ENCODE results near the gene TEKT5. TPM values are rescaled to one million over a fixed set of nuclear protein-coding genes. Genes with fewer than 3 reads are reported as not detected.

The TEKT5 gene
- total and polyA plus RNA-seq, 4 donors, result 0.13 to 0.92 TPM; not detected in 2

DNA sequence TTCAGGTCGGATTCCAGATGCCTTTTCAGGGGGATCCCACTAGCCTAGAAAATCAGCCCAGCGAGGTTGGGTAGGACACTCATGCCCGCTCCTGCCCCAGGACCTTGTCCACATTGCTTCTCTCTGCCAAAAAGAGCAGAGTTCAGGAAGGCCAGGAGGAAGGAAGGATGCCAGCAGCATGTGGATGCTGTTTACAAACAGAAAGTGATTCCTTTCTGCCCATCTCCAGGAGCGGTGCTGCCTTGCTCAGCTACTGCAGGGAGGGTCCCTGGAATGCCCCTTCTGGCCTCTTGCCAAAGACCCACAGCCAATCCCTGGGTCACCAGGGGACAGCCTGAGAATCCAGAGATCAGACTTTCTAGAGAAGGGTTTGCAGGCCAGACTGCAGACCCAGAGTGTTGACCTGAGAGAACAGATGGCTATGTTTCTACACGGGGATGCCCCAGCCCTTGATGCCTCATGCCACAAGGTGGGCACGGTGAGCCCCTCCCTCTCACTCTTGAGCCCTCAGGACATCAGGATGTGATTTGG, 82.0 kb downstream of the TEKT5 start:
- 51% methylated on average over 6 of the region's 6 CpGs for WGBS

DNA sequence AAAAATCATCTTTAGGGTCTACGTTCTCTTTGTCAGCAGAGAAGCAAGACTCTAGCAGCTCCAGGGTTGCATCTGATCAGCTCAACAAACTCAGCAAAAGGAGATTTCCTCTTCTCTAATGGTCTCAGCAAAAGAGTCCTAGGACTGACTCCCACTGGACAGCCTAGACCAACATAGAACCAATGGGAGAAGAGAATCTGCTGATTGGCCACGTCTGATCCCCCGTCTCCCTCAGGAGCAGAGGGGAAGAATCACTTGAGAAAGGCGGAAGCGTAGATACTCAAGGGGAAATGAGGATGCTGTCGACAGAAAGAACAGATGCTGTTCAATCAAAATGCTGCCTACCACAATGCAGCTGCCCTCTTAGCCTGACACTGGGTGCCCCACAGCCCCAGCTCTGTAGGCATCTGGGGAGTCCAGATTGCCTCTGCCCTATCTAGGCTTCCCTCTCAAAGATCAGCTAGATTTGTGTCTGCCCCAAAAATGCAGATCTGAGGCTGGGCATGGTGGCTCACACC, 82.8 kb downstream of the TEKT5 start:
- Histone ChIP-seq H3K27me3 (ENCODE audit: control insufficient read depth in 4 of 4, insufficient read depth in 4 of 4, low read length in 3 of 4) (no peaks in the 10 kb centered on the region), H3K4me1 (ENCODE audit: control insufficient read depth in 4 of 4, insufficient read depth in 4 of 4, low read length in 3 of 4) (no peaks in the 10 kb centered on the region), H3K4me3 (ENCODE audit: low read depth in 1 of 3, low read length in 3 of 3) (no peak overlapping the region), H3K27ac (ENCODE audit: low read depth in 1 of 2, low read length in 2 of 2) (no peak overlapping the region), H3K9me3 (ENCODE audit: control insufficient read depth in 4 of 4, low read length in 3 of 4) (no peaks in the 10 kb centered on the region), H3K36me3 (ENCODE audit: control insufficient read depth in 4 of 4, insufficient read depth in 3 of 4, low read depth in 1 of 4, low read length in 3 of 4) (no peaks in the 10 kb centered on the region), H3K9ac (ENCODE audit: low read depth in 1 of 2, low read length in 2 of 2) (no peak overlapping the region)
- 90% methylated on average over 6 of the region's 6 CpGs for WGBS
- no peak for TF ChIP-seq TAF1 (conservative IDR thresholded peaks at IDR 0.05)
- TF ChIP-seq, protein P1, sequence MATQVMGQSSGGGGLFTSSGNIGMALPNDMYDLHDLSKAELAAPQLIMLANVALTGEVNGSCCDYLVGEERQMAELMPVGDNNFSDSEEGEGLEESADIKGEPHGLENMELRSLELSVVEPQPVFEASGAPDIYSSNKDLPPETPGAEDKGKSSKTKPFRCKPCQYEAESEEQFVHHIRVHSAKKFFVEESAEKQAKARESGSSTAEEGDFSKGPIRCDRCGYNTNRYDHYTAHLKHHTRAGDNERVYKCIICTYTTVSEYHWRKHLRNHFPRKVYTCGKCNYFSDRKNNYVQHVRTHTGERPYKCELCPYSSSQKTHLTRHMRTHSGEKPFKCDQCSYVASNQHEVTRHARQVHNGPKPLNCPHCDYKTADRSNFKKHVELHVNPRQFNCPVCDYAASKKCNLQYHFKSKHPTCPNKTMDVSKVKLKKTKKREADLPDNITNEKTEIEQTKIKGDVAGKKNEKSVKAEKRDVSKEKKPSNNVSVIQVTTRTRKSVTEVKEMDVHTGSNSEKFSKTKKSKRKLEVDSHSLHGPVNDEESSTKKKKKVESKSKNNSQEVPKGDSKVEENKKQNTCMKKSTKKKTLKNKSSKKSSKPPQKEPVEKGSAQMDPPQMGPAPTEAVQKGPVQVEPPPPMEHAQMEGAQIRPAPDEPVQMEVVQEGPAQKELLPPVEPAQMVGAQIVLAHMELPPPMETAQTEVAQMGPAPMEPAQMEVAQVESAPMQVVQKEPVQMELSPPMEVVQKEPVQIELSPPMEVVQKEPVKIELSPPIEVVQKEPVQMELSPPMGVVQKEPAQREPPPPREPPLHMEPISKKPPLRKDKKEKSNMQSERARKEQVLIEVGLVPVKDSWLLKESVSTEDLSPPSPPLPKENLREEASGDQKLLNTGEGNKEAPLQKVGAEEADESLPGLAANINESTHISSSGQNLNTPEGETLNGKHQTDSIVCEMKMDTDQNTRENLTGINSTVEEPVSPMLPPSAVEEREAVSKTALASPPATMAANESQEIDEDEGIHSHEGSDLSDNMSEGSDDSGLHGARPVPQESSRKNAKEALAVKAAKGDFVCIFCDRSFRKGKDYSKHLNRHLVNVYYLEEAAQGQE (IDR thresholded peaks at IDR 0.05), result no peak
- TF ChIP-seq EGR1 (IDR thresholded peaks at IDR 0.05; ENCODE audit: low read depth in 2 of 2), result no peak
- no peak for TF ChIP-seq HNF4G (IDR thresholded peaks at IDR 0.05)
- no peak for TF ChIP-seq YY1 (IDR thresholded peaks at IDR 0.05)
- TF ChIP-seq FOXA2 (IDR thresholded peaks at IDR 0.05), result no peak
- TF ChIP-seq NR2F2 (IDR thresholded peaks at IDR 0.05), result no peak
- TF ChIP-seq GABPA (IDR thresholded peaks at IDR 0.05 in 1 of 2, conservative IDR thresholded peaks at IDR 0.05 in 1 of 2), result no peak
- TF ChIP-seq, protein P2, sequence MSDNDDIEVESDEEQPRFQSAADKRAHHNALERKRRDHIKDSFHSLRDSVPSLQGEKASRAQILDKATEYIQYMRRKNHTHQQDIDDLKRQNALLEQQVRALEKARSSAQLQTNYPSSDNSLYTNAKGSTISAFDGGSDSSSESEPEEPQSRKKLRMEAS (IDR thresholded peaks at IDR 0.05), result no peak
- TF ChIP-seq HNF4A (conservative IDR thresholded peaks at IDR 0.05), result no peak
- no peak for TF ChIP-seq RAD21 (IDR thresholded peaks at IDR 0.05)
- TF ChIP-seq ATF3 (IDR thresholded peaks at IDR 0.05), result no peak
- TF ChIP-seq FOXA1 (IDR thresholded peaks at IDR 0.05), result no peak
- no peak for TF ChIP-seq ZBTB33 (IDR thresholded peaks at IDR 0.05)
- TF ChIP-seq JUND (IDR thresholded peaks at IDR 0.05), result no peak
- DNase-seq (ENCODE audit: low spot score), result no peak

More for the DNA sequence above, 82.0 kb downstream of the TEKT5 start:
- H3K4me1 ChIP-seq (ENCODE audit: control insufficient read depth in 4 of 4, insufficient read depth in 4 of 4, low read length in 3 of 4), result no peaks in the 10 kb centered on the region
- no peak overlapping the region for H3K9ac ChIP-seq (ENCODE audit: low read depth in 1 of 2, low read length in 2 of 2)
- H3K27me3 ChIP-seq (ENCODE audit: control insufficient read depth in 4 of 4, insufficient read depth in 4 of 4, low read length in 3 of 4), result no peaks in the 10 kb centered on the region
- DNase-seq (ENCODE audit: low spot score), result no peak
- H3K4me3 ChIP-seq (ENCODE audit: low read depth in 1 of 3, low read length in 3 of 3), result no peak overlapping the region
- TF ChIP-seq SP1 (IDR thresholded peaks at IDR 0.05), result no peak
- peak; percentile 64 to 67 for TF ChIP-seq RXRA (IDR thresholded peaks at IDR 0.05)
- TF ChIP-seq HNF4A (conservative IDR thresholded peaks at IDR 0.05), result peak; percentile 40 to 67
- TF ChIP-seq RAD21 (IDR thresholded peaks at IDR 0.05), result peak in 1 of 2 donors; percentile 25
- no peak overlapping the region for H3K27ac ChIP-seq (ENCODE audit: low read depth in 1 of 2, low read length in 2 of 2)
- no peaks in the 10 kb centered on the region for H3K36me3 ChIP-seq (ENCODE audit: control insufficient read depth in 4 of 4, insufficient read depth in 3 of 4, low read depth in 1 of 4, low read length in 3 of 4)
- no peaks in the 10 kb centered on the region for H3K9me3 ChIP-seq (ENCODE audit: control insufficient read depth in 4 of 4, low read length in 3 of 4)

All from liver (tissue), 9 donors.